HG03108 (cell line): ENCODE results near the gene MBD3L3.
A peak's percentile ranks its signal among the peaks of the same experiment; 100 is the strongest.
"Not testable (repeated sequence)": the region's sequence is repeated elsewhere in the genome, so short reads cannot be mapped to it uniquely, and the experiment has no call there.

Experiments used
- ATAC-seq: cut with Tn5 transposase; IDR thresholded peaks from one replicate; pipeline ENCODE4 v1.9.1; 2021; ENCODE audit warnings: moderate library complexity; ENCODE audit not compliant: unreplicated experiment

The MBD3L3 gene

DNA sequence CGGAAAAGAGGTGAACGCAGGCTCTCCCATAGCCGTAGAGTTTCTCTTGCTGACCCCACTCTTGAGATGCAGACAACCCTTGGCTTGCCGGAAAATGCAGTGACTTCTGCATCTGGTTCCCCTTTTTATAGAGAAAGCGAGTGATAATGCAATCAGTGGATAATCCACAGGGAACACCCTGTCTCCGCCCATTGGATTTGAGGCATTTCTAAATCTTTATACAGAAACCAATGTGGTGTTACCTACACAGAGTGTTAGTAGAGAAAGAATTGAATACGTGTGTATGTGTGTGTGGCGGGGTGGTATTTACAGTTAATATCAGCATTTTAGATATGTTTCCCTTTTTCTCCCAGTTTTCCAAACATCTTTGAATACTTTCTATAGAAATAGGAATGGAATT is at the start of gene MBD3L3:
MBD3L3 (minus strand) TSS at position 101 of the 400 bp plus-strand sequence; CDS start at position 30, 71 bp downstream.
- ATAC-seq, result not testable (repeated sequence)

DNA sequence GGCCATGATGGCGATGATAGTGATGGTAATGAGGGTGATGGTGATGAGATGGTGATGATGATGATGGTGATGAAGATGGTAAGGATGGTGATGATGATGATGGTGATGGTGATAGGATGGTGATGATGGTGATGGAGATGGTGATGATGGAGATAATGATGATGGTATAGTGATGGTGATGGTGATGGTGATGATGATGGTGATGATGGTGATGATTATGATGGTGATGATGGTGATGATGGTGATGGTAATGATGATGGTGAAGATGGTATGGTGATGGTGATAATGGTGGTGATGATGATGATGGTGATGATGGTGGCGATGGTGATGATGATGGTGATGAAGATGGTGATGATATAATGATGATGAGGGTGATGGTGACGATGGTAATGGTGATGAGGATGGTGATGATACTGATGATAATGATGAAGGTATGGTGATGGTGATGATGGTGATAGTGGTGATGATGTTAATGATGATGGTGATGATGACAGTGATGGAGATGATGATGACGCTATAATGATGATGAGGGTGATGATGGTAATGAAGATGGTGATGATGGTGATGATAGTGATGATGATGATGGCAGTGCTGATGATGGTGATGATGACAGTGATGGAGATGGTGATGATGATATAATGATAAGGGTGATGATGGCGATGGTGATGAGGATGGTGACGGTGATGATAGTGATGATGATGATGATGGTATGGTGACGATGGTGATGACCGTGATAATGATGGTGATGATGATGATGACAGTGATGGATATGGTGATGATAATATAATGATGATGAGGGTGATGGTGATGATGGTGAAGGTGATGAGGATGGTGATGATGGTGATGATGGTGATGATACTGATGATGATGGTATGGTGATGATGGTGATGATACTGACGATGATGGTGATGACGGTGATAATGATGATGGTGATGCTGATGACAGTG is 48.5 kb upstream of the MBD3L3 start:
- ATAC-seq, result no peak

DNA sequence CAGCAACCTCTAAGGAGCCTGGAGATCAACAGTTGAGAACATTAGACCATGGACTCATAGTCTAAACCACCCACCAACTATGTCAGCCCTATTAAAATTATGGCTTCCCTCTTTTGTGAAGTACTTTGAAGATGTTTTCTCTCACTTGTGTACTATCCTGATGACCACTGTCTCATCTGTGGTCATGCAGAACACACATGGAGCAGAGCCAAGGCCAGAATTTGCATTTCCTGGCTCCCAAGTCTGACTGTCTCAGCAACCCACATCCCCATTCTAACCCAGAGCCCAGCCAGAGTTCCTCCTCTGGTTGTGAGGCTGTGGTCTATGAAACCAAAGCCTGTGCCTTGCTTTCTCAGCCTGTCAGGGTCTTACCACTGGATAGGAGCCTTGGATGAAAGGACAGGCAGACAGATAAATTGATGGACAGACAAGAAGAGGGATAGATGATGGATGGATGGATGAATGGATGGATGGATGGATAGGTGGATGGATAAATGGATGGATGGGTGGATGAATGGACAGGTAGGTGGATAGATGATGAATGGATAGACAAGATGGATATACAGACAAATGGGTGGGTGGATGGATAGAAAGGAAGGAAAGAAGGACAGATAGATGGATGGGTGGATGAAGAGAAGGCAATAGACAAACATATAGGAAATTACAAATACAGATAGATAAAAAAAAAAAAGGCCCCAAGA is 46.4 kb upstream of the MBD3L3 start:
- ATAC-seq, result no peak

DNA sequence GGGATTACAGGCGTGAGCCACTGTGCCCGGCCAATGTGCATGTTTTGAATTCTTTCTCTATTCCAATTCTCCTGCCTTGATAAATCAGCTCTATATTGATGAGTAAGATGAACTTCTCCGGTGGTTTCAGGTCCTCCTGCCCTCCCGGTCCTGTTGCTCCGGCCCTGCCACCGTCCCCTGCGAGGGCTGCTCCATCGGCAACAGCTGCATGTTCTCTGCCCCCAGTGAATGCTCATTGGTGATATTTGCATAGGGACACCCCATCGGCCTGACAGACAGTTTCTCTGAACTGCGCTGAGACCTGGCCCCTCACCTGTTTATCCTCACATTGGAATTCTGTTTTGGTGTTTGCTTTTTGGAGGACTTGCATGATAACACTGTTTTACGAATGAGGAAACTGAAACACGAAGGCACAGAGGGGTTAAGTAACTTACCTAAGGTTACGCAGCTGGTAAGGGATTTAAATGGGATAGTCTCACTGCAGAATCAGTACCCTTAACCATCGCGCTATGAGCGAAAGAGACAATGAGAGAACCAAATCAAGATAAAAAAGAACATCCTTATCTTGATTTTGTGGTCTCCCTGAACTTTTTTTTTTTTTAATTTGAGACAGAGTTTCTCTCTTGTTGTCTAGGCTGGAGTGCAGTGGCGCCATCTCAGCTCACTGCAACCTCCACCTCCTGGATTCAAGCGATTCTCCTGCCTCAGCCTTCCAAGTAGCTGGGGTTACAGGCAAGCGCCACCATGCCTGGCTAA is 43.2 kb upstream of the MBD3L3 start:
- ATAC-seq, result no peak

DNA sequence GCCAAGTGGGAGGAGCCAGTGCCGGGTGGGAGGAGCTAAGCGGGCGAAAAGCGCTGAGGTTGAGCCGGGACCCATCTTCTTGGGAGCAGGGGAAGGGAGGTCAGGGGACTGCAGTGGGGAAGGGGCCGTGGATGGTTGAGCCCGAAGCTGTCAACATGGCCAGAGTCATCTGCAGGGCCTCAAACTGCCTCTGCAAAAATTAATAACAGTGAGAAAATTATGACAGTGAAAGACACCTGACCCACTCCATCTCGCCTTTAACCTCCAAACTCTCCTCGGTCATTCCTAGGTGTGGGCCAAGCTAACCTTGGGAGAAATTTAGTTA is 41.1 kb upstream of the MBD3L3 start:
- no peak for ATAC-seq

DNA sequence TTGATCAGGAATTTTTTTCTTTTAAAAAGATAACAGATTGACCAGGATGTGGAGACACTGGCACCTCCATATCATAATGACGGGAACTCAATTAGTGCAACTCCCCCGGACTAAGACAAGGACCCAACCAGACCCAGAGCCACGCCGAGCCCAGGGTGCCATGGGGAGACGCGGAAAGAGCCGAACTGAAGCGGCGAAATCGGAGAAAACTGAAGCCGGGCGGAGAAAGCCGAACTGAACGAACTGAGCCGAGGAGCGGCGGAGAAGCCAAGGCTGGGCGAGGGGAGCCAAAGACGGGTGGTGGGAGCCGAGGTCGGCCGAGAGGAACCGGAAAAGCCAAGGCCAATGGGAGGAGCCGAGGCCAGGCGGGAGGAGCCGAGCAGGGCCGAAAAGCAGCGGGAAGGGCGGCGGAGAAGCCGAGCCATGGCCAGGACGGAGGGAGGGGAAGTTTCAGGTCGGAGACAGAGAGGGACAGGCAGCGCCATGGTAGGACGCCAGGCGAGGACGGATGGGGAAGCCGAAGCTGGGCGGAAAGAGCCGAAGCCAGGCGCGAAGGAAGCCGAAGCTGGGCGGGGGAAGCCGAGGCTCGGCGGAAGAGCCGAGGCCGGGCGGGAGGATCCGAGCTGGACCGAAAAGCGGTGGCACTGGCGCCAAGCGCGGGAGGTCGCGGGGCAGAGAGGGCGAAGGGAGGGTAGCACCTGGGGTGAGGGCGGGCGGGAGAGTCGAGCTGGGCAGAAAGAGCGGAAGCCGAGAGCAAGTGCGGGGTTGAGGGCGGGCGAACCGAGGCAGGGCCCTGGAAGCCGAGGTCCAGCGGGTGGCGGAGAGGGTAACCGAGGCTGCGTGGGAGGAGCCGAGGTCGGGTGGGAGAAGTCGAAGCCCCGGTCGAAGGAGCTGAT is 40.5 kb upstream of the MBD3L3 start:
- ATAC-seq, result peak; percentile 76

DNA sequence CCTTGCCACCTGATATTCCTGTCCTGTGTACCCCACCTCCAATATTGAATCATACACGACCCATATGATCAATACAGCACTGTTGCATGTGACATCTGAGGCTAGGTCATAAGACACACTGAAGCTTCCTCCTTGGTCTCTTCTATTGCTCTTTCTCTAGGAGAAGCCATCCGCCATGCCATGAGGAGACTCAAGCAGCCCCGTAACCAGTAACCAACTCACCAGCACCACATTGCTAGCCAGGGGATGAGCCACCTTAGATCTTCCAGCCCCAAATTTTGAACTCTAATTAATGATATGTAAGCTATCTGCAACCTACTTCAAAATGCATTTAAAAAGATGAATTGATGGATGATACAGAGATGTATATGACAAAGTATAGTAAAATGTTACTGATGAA is 39.6 kb upstream of the MBD3L3 start:
- no peak for ATAC-seq

DNA sequence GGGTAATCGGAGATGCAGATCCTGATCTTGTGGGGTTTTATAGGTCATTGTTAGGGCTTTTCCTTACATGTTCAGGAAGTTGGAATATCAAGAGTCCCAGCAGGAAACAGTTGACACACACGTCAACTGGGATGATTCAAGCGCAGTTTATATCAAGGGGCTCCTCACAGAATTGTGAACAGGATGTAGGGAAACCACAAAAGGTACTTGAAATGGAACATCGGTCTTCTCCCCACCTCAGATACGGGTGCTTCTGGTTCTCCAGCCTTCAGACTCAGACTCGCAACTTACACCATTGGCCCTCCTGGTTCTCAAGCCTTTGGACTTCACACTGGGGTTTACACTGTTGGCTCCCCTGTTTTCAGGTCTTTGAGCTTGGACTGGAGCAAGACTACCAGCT is 30.5 kb upstream of the MBD3L3 start:
- no peak for ATAC-seq

DNA sequence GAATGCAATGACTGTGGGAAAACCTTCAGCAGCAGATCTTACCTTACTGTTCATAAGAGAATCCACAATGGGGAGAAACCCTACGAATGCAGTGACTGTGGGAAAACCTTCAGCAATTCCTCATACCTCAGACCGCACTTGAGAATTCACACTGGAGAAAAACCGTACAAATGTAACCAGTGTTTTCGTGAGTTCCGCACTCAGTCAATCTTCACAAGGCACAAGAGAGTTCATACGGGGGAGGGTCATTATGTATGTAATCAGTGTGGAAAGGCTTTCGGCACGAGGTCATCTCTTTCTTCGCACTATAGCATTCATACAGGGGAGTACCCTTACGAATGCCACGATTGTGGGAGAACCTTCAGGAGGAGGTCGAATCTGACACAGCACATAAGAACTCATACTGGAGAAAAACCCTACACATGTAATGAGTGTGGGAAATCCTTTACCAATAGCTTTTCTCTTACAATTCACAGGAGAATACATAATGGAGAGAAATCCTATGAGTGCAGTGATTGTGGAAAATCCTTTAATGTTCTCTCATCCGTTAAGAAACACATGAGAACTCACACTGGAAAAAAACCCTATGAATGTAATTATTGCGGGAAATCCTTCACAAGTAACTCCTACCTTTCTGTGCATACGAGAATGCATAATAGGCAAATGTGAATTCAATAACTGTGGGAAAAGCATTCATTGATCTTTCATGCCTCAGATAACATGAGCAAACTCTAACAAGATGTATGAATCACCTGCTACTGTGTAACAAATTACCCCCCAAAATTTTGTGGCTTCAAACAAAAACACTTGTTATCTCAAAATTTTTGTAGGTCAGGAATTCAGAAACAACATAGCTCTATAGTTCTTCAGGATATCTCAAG is 24.8 kb upstream of the MBD3L3 start:
- ATAC-seq, result no peak

DNA sequence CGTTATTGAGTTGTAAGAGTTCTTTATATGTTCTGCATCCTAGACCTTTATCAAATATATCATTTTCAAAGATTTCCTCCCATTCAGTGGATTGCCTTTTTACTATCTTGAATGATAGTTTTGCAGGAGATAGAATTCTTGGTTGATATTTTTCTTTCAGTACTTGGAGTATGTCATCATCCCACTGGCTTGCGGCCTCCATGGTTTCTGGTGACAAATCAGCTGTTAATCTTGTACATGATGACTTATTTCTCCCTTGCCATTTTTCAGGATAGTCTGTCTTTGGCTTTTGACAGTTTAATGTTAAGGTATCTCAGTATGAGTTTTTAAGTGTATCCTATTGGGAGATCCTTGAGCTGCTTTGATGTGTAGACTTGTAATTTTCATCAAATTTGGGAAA is 19.5 kb upstream of the MBD3L3 start:
- no peak for ATAC-seq

DNA sequence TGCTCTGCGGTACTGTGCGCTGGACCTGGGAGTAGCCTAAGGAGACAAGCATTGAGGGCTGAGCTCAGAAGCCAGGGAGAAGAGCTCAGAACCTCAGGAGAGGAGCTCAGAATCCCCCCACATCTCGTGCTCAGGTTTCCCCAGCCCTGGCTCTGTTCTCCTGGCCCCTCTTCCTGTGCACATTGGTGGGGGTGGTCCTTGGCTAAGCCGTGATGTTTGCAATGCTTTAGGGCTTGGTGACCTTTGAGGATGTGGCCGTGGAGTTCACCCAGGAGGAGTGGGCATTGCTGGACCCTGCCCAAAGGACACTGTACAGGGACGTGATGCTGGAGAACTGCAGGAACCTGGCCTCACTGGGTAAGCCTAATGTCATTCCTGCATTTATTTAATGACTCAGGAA is 17.7 kb upstream of the MBD3L3 start:
- ATAC-seq, result no peak

DNA sequence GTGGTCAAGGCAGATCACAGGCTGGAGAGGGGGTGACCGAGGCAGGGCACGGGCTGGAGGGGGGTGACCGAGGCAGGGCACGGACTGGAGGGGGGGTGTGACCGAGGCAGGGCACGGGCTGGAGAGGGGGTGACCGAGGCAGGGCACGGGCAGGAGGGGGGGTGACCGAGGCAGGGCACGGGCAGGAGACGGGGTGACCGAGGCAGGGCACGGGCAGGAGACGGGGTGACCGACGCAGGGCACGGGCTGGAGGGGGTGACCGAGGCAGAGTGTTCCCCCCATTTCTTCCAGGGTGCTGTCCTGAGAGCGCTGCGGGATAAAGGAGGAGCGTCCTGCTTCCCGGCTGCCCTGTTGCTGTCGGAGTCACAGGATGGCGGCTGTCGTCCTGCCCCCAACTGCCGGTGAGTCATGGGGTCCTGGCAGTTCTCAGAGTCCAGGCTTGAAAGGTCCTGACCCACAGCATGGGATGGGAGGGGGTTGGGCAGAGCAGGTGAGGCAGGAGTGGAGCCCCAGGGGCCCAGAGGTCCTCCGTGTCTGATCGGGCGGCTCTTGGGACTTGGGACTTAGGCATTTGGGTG is 16.3 kb upstream of the MBD3L3 start:
- ATAC-seq, result no peak

DNA sequence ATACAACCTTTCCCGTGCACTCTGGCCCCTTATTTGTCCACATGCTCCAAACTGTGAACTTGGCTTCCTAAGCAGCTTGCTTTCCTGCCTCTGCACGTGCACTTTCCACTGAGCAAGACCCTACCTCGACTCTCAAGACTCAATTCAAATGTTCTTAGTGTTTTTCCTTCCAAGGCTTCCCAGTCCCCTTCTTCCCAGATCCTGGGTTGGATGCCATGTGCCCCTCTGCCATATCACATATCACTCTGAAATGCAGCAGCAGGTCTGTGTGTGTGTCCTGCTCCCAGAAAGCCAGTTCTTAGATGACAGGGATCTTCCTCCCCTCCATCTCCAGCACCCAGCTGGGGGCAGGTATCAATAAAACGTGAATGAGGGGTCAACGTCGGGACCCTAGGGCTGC is 14.1 kb upstream of the MBD3L3 start:
- ATAC-seq, result no peak

DNA sequence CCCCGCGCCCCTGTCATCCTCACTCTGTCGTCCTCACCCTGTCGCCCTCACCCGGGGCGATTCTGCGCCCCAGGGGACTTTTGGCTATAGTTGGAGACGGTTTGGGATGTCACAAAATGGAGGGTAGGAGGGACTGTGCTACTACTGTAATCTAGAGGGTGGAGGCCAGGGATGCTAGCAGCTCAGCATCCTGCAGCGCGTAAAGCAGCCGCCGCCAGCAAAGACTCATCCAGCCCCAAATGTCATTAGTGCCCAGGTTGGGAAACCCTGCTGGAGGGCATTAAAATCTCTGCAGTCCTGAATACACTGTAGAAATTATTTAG is 11.4 kb upstream of the MBD3L3 start:
- ATAC-seq, result no peak

DNA sequence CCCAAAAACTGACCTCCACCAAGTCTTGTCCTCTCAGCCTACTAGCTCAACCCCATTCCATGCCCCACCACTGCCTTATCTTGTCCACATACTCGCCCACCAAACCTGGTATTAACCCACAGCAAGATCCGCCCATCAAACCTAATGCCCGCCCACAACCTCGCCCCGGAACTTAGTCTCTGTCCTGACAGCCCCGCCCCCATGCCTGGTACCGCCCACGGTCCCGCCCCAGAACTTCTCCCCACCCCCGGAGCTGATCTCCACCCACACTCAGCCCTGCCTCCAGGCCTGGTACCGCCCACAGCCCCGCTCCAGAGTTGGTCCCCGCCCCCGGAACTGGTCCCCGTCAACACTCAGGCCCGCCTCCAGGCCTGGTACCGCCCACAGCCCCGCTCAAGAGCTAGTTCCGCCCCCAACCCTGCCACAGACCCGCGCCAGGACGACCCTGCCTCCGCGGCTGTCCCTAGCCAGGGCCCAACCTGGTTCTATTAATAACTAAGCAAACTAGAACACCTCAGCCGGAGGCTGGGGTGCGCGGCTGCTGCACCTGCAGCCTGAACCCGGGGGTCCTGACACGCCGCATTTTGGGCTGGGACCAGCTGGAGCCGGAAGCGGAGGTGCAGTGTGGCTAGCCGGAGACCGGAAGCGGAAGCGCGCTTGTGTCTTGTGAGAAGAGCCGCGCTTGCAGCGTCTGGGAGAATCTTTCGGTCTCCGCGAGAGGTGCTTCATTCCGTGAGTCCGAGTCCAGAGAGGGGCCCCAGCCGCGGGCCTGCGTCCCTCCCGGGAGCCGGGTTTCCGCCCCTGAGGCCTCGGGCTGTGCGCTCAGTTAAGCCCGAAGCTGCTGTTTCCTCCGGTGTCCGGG is 10.8 kb upstream of the MBD3L3 start, which contains the start of gene ZNF557:
ZNF557 (plus strand) TSS at position 662 of the 862 bp plus-strand sequence. CDS start 5,372 bp downstream, outside the sequence.
- peak; percentile 94 for ATAC-seq

DNA sequence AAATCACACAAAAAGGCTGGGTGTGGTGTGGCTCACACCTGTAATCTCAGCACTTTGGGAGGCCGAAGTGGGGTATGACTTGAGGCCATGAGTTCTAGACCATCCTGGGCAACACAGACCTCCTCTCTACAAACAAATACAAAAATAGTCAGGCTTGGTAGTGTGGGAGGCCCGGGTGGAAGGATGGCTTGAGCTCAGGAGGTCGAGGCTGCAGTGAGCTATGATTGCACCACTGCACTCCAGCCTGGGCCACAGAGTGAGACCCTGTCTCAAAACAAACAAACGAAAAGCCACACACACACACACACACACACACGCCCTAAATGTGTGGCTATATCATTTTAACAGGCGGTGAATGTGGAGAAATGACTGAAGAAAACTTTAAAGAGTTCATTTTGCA is 10.1 kb upstream of the MBD3L3 start:
- no peak for ATAC-seq

DNA sequence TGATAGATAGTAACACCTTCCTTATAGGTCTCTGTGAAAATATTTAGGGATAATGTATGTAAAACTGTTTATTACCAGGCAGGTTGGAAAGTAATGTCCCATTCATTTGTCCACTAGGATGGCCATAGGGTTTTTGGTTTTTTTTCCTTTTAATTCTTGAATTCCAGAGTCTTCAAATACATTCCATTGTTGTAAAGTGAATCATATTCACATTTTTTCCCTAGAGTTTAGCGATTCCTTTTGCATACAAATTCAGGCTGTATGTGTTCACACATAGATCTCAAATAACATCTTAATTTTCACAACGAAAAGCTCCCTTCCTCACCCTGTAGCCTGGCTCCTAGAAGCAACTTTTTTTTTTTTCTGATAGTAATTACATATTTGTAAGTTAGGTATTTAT is 9.2 kb upstream of the MBD3L3 start:
- ATAC-seq, result no peak

DNA sequence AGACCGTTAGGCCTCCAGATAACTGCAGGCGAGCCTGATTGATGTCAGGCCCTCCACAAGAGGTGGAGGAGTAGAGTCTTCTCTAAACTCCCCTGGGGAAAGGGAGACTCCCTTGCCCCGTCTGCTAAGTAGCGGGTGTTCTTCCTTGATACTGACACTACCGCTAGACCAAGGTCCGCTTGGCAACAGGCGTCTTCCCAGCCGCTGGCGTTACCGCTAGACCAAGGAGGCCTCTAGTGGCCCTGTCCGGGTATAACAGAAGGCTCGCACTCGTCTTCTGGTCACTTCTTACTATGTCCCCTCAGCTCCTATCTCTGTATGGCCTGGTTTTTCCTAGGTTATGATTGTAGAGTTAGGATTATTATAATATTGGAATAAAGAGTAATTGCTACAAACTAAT is 8.6 kb upstream of the MBD3L3 start:
- ATAC-seq, result not testable (repeated sequence)
